GM12878 (cell line): ENCODE measurements around the gene SPATA3. TPM values are rescaled to one million over a fixed set of nuclear protein-coding genes. Genes with fewer than 3 reads are reported as not detected.
A peak's percentile ranks its signal among the peaks of the same experiment; 100 is the strongest.

ENCODE experiments used
- BCLAF1 ChIP-seq: fragments of 450-650 bp; IDR thresholded peaks from 2 replicates; pipeline ENCODE4 v1.6.1; 2017; ENCODE audit warnings: antibody characterized with exemption, mild to moderate bottlenecking, moderate library complexity
- BMI1 ChIP-seq: fragments of 450-650 bp; IDR thresholded peaks from 2 replicates; pipeline ENCODE4 v1.6.1; 2016; ENCODE audit warnings: mild to moderate bottlenecking, moderate library complexity, borderline replicate concordance
- CHD1 ChIP-seq: IDR thresholded peaks from 2 replicates; pipeline ENCODE4 v1.6.1; 2012; ENCODE audit warnings: low read depth, low read length, improper control_type of control experiment
- CREB1 ChIP-seq: IDR thresholded peaks from 2 replicates; pipeline ENCODE4 v1.6.1; 2012; ENCODE audit warnings: low read depth, mild to moderate bottlenecking, inconsistent platforms
- ESRRA ChIP-seq: IDR thresholded peaks from 2 replicates; pipeline ENCODE4 v1.6.1; 2012; ENCODE audit warnings: mild to moderate bottlenecking, low read length, improper control_type of control experiment
- ETV6 ChIP-seq, 2 experiments: fragments of 450-650 bp in 1 of 2; IDR thresholded peaks in 1 of 2; conservative IDR thresholded peaks in 1 of 2; 2 replicates each; pipeline ENCODE4 v1.6.1; 2014; ENCODE audit warnings: antibody characterized with exemption in 1 of 2, borderline replicate concordance in 1 of 2, low read depth in 1 of 2, mild to moderate bottlenecking in 1 of 2, moderate library complexity in 1 of 2
- GATAD2B ChIP-seq: fragments of 450-650 bp; conservative IDR thresholded peaks from 2 replicates; pipeline ENCODE4 v1.6.1; 2017; ENCODE audit warnings: low read depth, mild to moderate bottlenecking, moderate library complexity
- HDGF ChIP-seq: fragments of 450-650 bp; IDR thresholded peaks from 2 replicates; pipeline ENCODE4 v1.6.1; 2016; ENCODE audit warnings: antibody characterized with exemption
- IRF4 ChIP-seq: IDR thresholded peaks from 2 replicates; pipeline ENCODE4 v1.6.1; 2011; ENCODE audit warnings: low read depth, low read length
- MYC ChIP-seq: IDR thresholded peaks from 2 replicates; pipeline ENCODE4 v1.6.1; 2011; ENCODE audit warnings: mild to moderate bottlenecking, low read length, moderate library complexity, inconsistent platforms; ENCODE audit not compliant: insufficient read depth, insufficient replicate concordance, insufficient read length, severe bottlenecking
- NR2F1 ChIP-seq: fragments of 450-650 bp; conservative IDR thresholded peaks from 2 replicates; pipeline ENCODE4 v1.6.1; 2017; ENCODE audit warnings: mild to moderate bottlenecking
- POLR2A ChIP-seq: IDR thresholded peaks from 2 replicates; pipeline ENCODE4 v1.6.1; 2011; ENCODE audit warnings: low read depth, mild to moderate bottlenecking, low read length
- POU2F2 ChIP-seq: IDR thresholded peaks from 3 replicates; pipeline ENCODE4 v1.6.1; 2011; ENCODE audit warnings: low read depth, mild to moderate bottlenecking, low read length, borderline replicate concordance
- RAD51 ChIP-seq: fragments of 450-650 bp; IDR thresholded peaks from 2 replicates; pipeline ENCODE4 v1.6.1; 2016; ENCODE audit warnings: moderate library complexity, mild to moderate bottlenecking, inconsistent platforms
- SP1 ChIP-seq: IDR thresholded peaks from one replicate; pipeline ENCODE4 v1.6.1; 2011; ENCODE audit warnings: low read depth, low read length
- SUZ12 ChIP-seq: fragments of 200-600 bp; sonication (generic); IDR thresholded peaks from one replicate; pipeline ENCODE4 v1.6.1; 2018; ENCODE audit warnings: antibody characterized with exemption, mild to moderate bottlenecking; ENCODE audit not compliant: unreplicated experiment
- TCF3 ChIP-seq: IDR thresholded peaks from 2 replicates; pipeline ENCODE4 v1.6.1; 2012; ENCODE audit warnings: low read depth, mild to moderate bottlenecking, low read length, borderline replicate concordance; ENCODE audit not compliant: insufficient read depth
- YBX1 ChIP-seq: fragments of 450-650 bp; IDR thresholded peaks from 2 replicates; pipeline ENCODE4 v1.6.1; 2016; ENCODE audit warnings: antibody characterized with exemption
- YY1 ChIP-seq: IDR thresholded peaks from 2 replicates; pipeline ENCODE4 v1.6.1; 2011; ENCODE audit warnings: low read depth, mild to moderate bottlenecking, low read length
- ZSCAN29 ChIP-seq: fragments of 450-650 bp; IDR thresholded peaks from 2 replicates; pipeline ENCODE4 v1.6.1; 2017; ENCODE audit warnings: mild to moderate bottlenecking, moderate library complexity
- polyA plus RNA-seq, 11 experiments: library from polyadenylated mRNA; depleted of rRNA in 4 of 11; unstranded in 6 of 11; stranded (reverse) in 5 of 11; fragments of >200 nt; fragmentation: Nextera tagmentation in 4 of 11; fragmentation: Illumina TruSeq in 1 of 11; extraction: Ambion mirVana in 4 of 11; extraction: Trizol in 1 of 11; gene quantifications; 1 replicate in 1 of 11; 2 replicates in 10 of 11; pipeline versions ENCODE4 v1.2.1 to v1.2.3, GENCODE V29; 2011 to 2016; ENCODE audit warnings: inconsistent platforms in 2 of 11, missing spikeins in 2 of 11, low read depth in 1 of 11
- total RNA-seq, 4 experiments: library from RNA; depleted of rRNA in 3 of 4; stranded (reverse); fragments of >200 nt in 3 of 4; fragmentation: Illumina TruSeq in 1 of 4; extraction: Trizol in 1 of 4; gene quantifications; 2 replicates each; pipeline versions ENCODE4 v1.2.1 to v1.2.3, GENCODE V29; 2013 to 2021
- TF ChIP-seq, protein P1 (sequence below): IDR thresholded peaks from 2 replicates; pipeline ENCODE4 v1.6.1; 2012; ENCODE audit warnings: low read length, inconsistent platforms
- TF ChIP-seq, protein P2 (sequence below): fragments of 450-650 bp; formaldehyde crosslinking; IDR thresholded peaks from 2 replicates; pipeline ENCODE4 v1.4.0; 2022; ENCODE audit warnings: mild to moderate bottlenecking, moderate library complexity

SPATA3 gene
- total and polyA plus RNA-seq, 10 of the 15 experiments (the other 5 are each of a cell fraction or from before 2014, with no cell fraction given) = not detected

DNA sequence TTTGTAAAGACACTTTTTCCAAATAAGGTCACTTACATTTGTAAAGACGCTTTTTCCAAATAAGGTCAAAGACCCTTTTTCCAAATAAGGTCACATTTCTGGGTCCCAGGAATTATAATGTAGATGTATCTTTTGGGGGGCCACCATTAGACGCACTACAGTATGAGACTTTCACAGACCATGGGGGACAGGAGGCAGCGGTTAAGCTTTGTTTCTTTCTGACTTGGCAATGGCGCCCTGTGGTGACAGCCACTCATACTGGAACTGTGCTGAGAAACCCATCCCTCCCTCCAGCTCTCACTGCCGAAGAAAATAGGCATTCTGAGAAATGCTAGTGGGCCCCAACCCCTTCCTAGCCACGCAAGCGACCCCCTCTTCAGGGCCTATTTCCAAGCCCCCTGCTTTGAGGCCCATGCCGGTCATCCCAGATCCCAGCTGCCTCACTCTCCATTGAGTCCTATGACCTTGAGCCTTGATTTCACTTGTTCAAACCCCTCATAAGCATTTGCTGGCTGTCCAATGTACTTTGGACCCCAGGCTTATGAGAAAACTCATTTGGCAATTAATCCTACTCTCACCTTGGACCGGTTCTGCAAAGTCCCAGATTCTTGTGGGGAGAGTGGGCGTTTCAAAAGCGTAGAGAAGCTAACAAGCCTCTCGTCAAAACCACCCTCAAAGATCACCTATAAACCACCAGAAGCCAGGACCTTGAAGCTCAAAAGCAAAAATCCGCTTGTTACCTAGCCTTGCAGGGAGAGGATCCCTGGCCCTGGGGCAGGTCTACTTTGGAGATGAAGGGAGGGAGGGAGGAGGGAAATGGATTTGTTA is 11.3 kb upstream of the SPATA3 start (continued):
- peak; percentile 99 for TF ChIP-seq IRF4
- peak; percentile 86 for TF ChIP-seq BMI1
- peak; percentile 84 for TF ChIP-seq NR2F1
- TF ChIP-seq POU2F2 = peak; percentile 91
- TF ChIP-seq ESRRA = peak; percentile 91; the same call in 1 of the 2 replicates
- TF ChIP-seq RAD51 = peak; percentile 26; the same call in 1 of the 2 replicates
- no peak for TF ChIP-seq YBX1
- TF ChIP-seq, protein P1, sequence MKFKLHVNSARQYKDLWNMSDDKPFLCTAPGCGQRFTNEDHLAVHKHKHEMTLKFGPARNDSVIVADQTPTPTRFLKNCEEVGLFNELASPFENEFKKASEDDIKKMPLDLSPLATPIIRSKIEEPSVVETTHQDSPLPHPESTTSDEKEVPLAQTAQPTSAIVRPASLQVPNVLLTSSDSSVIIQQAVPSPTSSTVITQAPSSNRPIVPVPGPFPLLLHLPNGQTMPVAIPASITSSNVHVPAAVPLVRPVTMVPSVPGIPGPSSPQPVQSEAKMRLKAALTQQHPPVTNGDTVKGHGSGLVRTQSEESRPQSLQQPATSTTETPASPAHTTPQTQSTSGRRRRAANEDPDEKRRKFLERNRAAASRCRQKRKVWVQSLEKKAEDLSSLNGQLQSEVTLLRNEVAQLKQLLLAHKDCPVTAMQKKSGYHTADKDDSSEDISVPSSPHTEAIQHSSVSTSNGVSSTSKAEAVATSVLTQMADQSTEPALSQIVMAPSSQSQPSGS = no peak
- peak; percentile 75; the same call in 1 of the 2 replicates for TF ChIP-seq ZSCAN29
- TF ChIP-seq BCLAF1 = no peak
- peak; percentile 82 for TF ChIP-seq SP1
- no peak for TF ChIP-seq CREB1
- TF ChIP-seq SUZ12 = no peak
- peak; percentile 96 for TF ChIP-seq TCF3
- TF ChIP-seq HDGF = peak; percentile 13; the same call in 1 of the 2 replicates
- TF ChIP-seq MYC = no peak
- TF ChIP-seq GATAD2B = peak; percentile 98
- no peak for TF ChIP-seq CHD1
- TF ChIP-seq POLR2A = no peak; the same call in 1 of the 2 replicates
- TF ChIP-seq, protein P2, sequence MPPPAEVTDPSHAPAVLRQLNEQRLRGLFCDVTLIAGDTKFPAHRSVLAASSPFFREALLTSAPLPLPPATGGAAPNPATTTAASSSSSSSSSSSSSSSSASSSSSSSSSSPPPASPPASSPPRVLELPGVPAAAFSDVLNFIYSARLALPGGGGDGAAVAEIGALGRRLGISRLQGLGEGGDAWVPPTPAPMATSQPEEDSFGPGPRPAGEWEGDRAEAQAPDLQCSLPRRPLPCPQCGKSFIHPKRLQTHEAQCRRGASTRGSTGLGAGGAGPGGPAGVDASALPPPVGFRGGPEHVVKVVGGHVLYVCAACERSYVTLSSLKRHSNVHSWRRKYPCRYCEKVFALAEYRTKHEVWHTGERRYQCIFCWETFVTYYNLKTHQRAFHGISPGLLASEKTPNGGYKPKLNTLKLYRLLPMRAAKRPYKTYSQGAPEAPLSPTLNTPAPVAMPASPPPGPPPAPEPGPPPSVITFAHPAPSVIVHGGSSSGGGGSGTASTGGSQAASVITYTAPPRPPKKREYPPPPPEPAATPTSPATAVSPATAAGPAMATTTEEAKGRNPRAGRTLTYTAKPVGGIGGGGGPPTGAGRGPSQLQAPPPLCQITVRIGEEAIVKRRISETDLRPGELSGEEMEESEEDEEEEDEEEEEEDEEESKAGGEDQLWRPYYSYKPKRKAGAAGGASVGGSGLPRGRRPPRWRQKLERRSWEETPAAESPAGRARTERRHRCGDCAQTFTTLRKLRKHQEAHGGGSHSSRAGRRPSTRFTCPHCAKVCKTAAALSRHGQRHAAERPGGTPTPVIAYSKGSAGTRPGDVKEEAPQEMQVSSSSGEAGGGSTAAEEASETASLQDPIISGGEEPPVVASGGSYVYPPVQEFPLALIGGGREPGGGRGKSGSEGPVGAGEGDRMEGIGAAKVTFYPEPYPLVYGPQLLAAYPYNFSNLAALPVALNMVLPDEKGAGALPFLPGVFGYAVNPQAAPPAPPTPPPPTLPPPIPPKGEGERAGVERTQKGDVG = no peak
- TF ChIP-seq YY1 = peak; percentile 94
- peak in 1 of 2 experiments; percentile 90; a peak in 2 of 4 replicates for TF ChIP-seq ETV6 (conservative IDR thresholded peaks at IDR 0.05 in 1 of 2, IDR thresholded peaks at IDR 0.05 in 1 of 2; ENCODE audit: borderline replicate concordance in 1 of 2, low read depth in 1 of 2)
